Pulmonary artery endothelial cell (primary cell): ENCODE measurements around the gene ZNF736. TPM values are rescaled to one million over a fixed set of nuclear protein-coding genes. Genes with fewer than 3 reads are reported as not detected.
"Not testable (repeated sequence)": the region's sequence is repeated elsewhere in the genome, so short reads cannot be mapped to it uniquely, and the experiment has no call there.

Experiments
- DNase-seq: peaks from one replicate; pipeline ENCODE4 v3.0.0-alpha.2; 2011; ENCODE audit warnings: low read depth, low spot score
- total RNA-seq: library from RNA; depleted of rRNA; stranded (reverse); fragments of >200 nt; gene quantifications from 2 replicates; pipeline ENCODE4 v1.2.3, GENCODE V29; 2014

ZNF736 gene
- total RNA-seq, result 5.5 and 10.8 TPM in 2 replicates

- peak; percentile 66 for DNase-seq
These were observed at the start of gene ZNF736 for GRCh38 chr7:64313740-64314491. Gene ZNF736, plus strand, starts transcription at chr7:64313961. Its CDS starts 190 bp downstream, at chr7:64314151.

GRCh38 chr7:64266341-64266919 lies 47.3 kb upstream of the ZNF736 start:
- no peak for DNase-seq

GRCh38 chr7:64277630-64278029 lies 36.1 kb upstream of the ZNF736 start:
- no peak for DNase-seq

GRCh38 chr7:64294701-64295420 lies 18.9 kb upstream of the ZNF736 start:
- no peak for DNase-seq

GRCh38 chr7:64297418-64297817 lies 16.3 kb upstream of the ZNF736 start:
- DNase-seq, result not testable (repeated sequence)

- DNase-seq, result no peak
These were observed 12.9 kb upstream of the ZNF736 start for GRCh38 chr7:64300641-64301405.

GRCh38 chr7:64307254-64308015 lies 6.3 kb upstream of the ZNF736 start:
- DNase-seq, result peak; percentile 5

- no peak for DNase-seq
These were observed 5.8 kb upstream of the ZNF736 start for GRCh38 chr7:64308016-64308270.

GRCh38 chr7:64310426-64310825 lies 3.3 kb upstream of the ZNF736 start:
- DNase-seq, result no peak

GRCh38 chr7:64312826-64313225 lies 935 bp upstream of the ZNF736 start:
- no peak for DNase-seq

GRCh38 chr7:64314566-64314965 lies 805 bp downstream of the ZNF736 start:
- DNase-seq, result no peak

GRCh38 chr7:64316031-64316742 lies 2.4 kb downstream of the ZNF736 start:
- DNase-seq, result not testable (repeated sequence)

- no peak for DNase-seq
These were observed 7.1 kb downstream of the ZNF736 start for GRCh38 chr7:64320547-64321513.

- DNase-seq, result not testable (repeated sequence)
These were observed 10.4 kb downstream of the ZNF736 start for GRCh38 chr7:64324166-64324565.

- not testable (repeated sequence) for DNase-seq
These were observed 35.0 kb downstream of the ZNF736 start for GRCh38 chr7:64348713-64349210.

- DNase-seq, result no peak
These were observed 45.8 kb downstream of the ZNF736 start for GRCh38 chr7:64359543-64359942.

- DNase-seq, result no peak
These were observed 57.4 kb downstream of the ZNF736 start for GRCh38 chr7:64371116-64371515.

- DNase-seq, result no peak
These were observed 59.3 kb downstream of the ZNF736 start for GRCh38 chr7:64373017-64373416.

- no peak for DNase-seq
These were observed 86.6 kb downstream of the ZNF736 start for GRCh38 chr7:64400401-64400800.
